Stimulated activated CD4-positive, alpha-beta T cell treated with anti-CD3 and anti-CD28 coated beads, TNF-alpha, amount 100 ng/mL, for 48 hours (primary cell): Measurements from ENCODE around the gene YY1.

ENCODE experiments used
- DNase-seq, 3 donors: peaks; one replicate each; pipeline ENCODE4 v3.0.0-alpha.2; 2020; ENCODE audit warnings: low read depth in 3 of 3

The YY1 gene

GRCh38 chr14:100312877-100313400 is 74.0 kb downstream of the YY1 start:
- no peak for DNase-seq

- no peak for DNase-seq
Measured at GRCh38 chr14:100313464-100314230, 74.7 kb downstream of the YY1 start.

- no peak for DNase-seq
Measured at GRCh38 chr14:100314724-100315123, 75.8 kb downstream of the YY1 start.

GRCh38 chr14:100317389-100317788 is 78.4 kb downstream of the YY1 start:
- no peak for DNase-seq

- DNase-seq = peak; percentile 46 to 74 (median 52)
Measured at GRCh38 chr14:100317912-100318808, 79.2 kb downstream of the YY1 start.

GRCh38 chr14:100320157-100320856 is 81.4 kb downstream of the YY1 start:
- DNase-seq = no peak

GRCh38 chr14:100321473-100322137 is 82.7 kb downstream of the YY1 start:
- DNase-seq = no peak

- no peak for DNase-seq
Measured at GRCh38 chr14:100322138-100322957, 83.4 kb downstream of the YY1 start.

GRCh38 chr14:100323121-100323941 is 84.4 kb downstream of the YY1 start, which contains the start of gene SLC25A47:
SLC25A47 (plus strand) TSS chr14:100323339; CDS start chr14:100323415, 76 bp downstream.
- DNase-seq = no peak

- DNase-seq = no peak
Measured at GRCh38 chr14:100323942-100324307, 85.0 kb downstream of the YY1 start.

GRCh38 chr14:100325231-100325632 is 86.3 kb downstream of the YY1 start:
- DNase-seq = no peak

- DNase-seq = no peak
Measured at GRCh38 chr14:100325958-100326357, 87.0 kb downstream of the YY1 start.

- DNase-seq = no peak
Measured at GRCh38 chr14:100327128-100327527, 88.2 kb downstream of the YY1 start.

- DNase-seq = no peak
Measured at GRCh38 chr14:100328495-100329163, 89.7 kb downstream of the YY1 start.

GRCh38 chr14:100329233-100330006 is 90.5 kb downstream of the YY1 start:
- no peak for DNase-seq

GRCh38 chr14:100330007-100330344 is 91.0 kb downstream of the YY1 start:
- no peak for DNase-seq

- DNase-seq = no peak
Measured at GRCh38 chr14:100330388-100330931, 91.5 kb downstream of the YY1 start.

GRCh38 chr14:100332071-100332639 is 93.2 kb downstream of the YY1 start:
- no peak for DNase-seq
